Ovary (tissue), 9 donors: ENCODE measurements around the gene KCNN2. TPM values are rescaled to one million over a fixed set of nuclear protein-coding genes. Genes with fewer than 3 reads are reported as not detected.

Experiments used
- DNase-seq, 5 donors: peaks; one replicate each; pipeline ENCODE4 v3.0.0-alpha.2; 2019 to 2020
- H3K27ac ChIP-seq, 2 donors: fragments of 200-600 bp; one replicate each; pipeline versions ENCODE4 v1.5.1 to v1.8.0; 2019 to 2022
- H3K27me3 ChIP-seq: fragments of 200-600 bp; one replicate; pipeline ENCODE4 v1.8.0; 2022
- H3K36me3 ChIP-seq: fragments of 200-600 bp; sonication (generic); one replicate; pipeline ENCODE4 v1.5.1; 2019
- H3K4me1 ChIP-seq: one replicate; pipeline ENCODE4 v1.8.1; 2013; ENCODE audit warnings: mild to moderate bottlenecking, moderate library complexity; ENCODE audit not compliant: insufficient read depth
- H3K4me3 ChIP-seq: fragments of 200-600 bp; sonication (generic); one replicate; pipeline ENCODE4 v1.5.1; 2017
- H3K9me3 ChIP-seq, 2 donors: fragments of 200-600 bp in 1 of 2; sonication (generic) in 1 of 2; one replicate each; pipeline versions ENCODE4 v1.5.1 to v1.8.1; 2013 to 2019; ENCODE audit warnings: mild to moderate bottlenecking in 1 of 2, moderate library complexity in 1 of 2
- EP300 ChIP-seq: sonication (generic); formaldehyde crosslinking; IDR thresholded peaks from one replicate; pipeline ENCODE4 v1.6.1; 2017; ENCODE audit warnings: antibody characterized with exemption
- POLR2A ChIP-seq: fragments of 450-650 bp; IDR thresholded peaks from one replicate; pipeline ENCODE4 v1.6.1; 2017; ENCODE audit warnings: antibody characterized with exemption, mild to moderate bottlenecking, moderate library complexity
- WGBS, 3 donors: extraction: QIAGEN DNeasy Blood & Tissue Kit in 1 of 3; methylation state at CpG; one replicate each; pipeline versions ENCODE4 v1.1.5 to v1.1.7; 2013 to 2017; 5-methylcytosine and 5-hydroxymethylcytosine counted together
- intact Hi-C, 4 donors: fragments of 100-400 bp; cut with DNase I; formaldehyde crosslinking; loops; one replicate each; pipeline versions ENCODE4 v1.11.0 to v1.15.1; 2022 to 2023
- polyA plus RNA-seq, 2 donors: library from polyadenylated mRNA; stranded (reverse); fragments of 200-250 nt in 1 of 2; fragments of 350-450 nt in 1 of 2; fragmentation: Illumina TruSeq in 1 of 2; extraction: RNeasy Lipid Tissue Mini Kit (QIAGEN cat#74804) in 1 of 2; gene quantifications; one replicate each; pipeline ENCODE4 v1.2.3, GENCODE V29; 2013 to 2014
- total RNA-seq, 7 donors: library from RNA; depleted of rRNA in 2 of 7; stranded (reverse); fragments of >200 nt in 2 of 7; fragmentation: NEBNext Ultra II Directional in 3 of 7; extraction: Animal tissue kit (Norgen Biotek cat#: 25700) in 3 of 7; gene quantifications; one replicate each; pipeline versions ENCODE4 v1.1.0 to v1.2.4, GENCODE V29; 2016 to 2023
- TF ChIP-seq, protein P1 (sequence below), 3 donors: fragments of 450-650 bp in 2 of 3; fragments of 200-600 bp in 1 of 3; IDR thresholded peaks; one replicate each; pipeline versions ENCODE4 v1.5.1 to v1.8.0; 2016 to 2022; ENCODE audit warnings: antibody characterized with exemption in 3 of 3, mild to moderate bottlenecking in 1 of 3
- donor health status: DM: no; HTN: no; CAD: no; lungs with moderate emphysema.
- donor health status: DM: no; HTN: no; CAD: no.
- donor health status: Bipolar disorder and iron deficiency.
- donor health status: DM: yes; HTN: yes; CAD: no.
- donor health status: DM: no; HTN: no; CAD: no.
- donor health status: DM: yes; HTN: yes; CAD: no.

KCNN2 gene
- total and polyA plus RNA-seq, 9 donors, result 0.48 to 1.6 (median 0.96) TPM

DNA sequence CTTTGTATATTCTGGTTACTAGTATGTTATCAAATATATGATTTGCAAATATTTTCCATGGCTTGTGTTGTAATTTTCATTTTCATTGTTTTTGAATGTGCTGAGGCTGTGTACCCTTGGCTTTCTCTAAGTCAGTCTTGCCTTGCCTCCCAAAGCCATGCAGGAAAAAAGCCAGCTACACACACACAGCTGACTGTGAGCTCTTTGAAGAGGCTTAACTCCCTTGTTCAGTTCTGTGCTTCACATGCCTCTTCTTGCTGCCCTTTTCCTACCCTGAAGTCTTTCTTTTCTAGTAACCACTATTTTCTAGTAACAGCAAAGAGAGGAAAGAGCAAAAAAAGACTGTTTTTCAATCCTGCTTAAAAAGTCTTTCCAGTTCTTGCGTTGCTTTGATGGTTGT is 53.9 kb downstream of the KCNN2 start:
- Histone ChIP-seq H3K27me3 (no peaks in the 10 kb centered on the region), H3K36me3 (no peaks in the 10 kb centered on the region), H3K9me3 (no peaks in the 10 kb centered on the region), H3K27ac (no peak overlapping the region), H3K4me1 (no peaks in the 10 kb centered on the region), H3K4me3 (no peak overlapping the region)
- TF ChIP-seq, protein P1, sequence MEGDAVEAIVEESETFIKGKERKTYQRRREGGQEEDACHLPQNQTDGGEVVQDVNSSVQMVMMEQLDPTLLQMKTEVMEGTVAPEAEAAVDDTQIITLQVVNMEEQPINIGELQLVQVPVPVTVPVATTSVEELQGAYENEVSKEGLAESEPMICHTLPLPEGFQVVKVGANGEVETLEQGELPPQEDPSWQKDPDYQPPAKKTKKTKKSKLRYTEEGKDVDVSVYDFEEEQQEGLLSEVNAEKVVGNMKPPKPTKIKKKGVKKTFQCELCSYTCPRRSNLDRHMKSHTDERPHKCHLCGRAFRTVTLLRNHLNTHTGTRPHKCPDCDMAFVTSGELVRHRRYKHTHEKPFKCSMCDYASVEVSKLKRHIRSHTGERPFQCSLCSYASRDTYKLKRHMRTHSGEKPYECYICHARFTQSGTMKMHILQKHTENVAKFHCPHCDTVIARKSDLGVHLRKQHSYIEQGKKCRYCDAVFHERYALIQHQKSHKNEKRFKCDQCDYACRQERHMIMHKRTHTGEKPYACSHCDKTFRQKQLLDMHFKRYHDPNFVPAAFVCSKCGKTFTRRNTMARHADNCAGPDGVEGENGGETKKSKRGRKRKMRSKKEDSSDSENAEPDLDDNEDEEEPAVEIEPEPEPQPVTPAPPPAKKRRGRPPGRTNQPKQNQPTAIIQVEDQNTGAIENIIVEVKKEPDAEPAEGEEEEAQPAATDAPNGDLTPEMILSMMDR (IDR thresholded peaks at IDR 0.05), result no peak
- TF ChIP-seq POLR2A, result no peak
- TF ChIP-seq EP300, result no peak
- DNase-seq, result no peak
- intact Hi-C loops, result no loop called here
- 85 to 90% (median 90%) methylated on average over 1 of the region's 1 CpG for WGBS, 3 donors

DNA sequence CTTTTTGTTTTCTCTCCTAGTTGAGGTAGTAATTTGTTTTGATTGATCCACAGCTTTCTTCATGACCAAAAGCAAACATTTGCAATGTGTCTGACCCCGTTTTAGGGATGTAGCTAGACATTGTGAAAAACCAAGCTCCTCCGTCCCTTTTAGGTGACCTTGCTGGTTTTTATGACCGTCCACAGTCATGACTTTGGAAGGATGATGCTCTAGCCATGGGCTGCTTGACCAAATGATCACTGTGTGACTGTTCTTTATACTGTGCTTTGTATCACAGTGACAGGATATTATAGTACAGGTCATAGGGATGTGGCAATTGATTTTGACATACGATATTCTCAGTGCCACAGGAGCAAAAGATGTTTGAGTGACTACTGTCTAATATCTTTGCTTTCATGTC is 54.4 kb downstream of the KCNN2 start:
- DNase-seq, result no peak
- Histone ChIP-seq H3K27me3 (no peaks in the 10 kb centered on the region), H3K27ac (no peak overlapping the region), H3K9me3 (no peaks in the 10 kb centered on the region), H3K4me3 (no peak overlapping the region), H3K4me1 (no peaks in the 10 kb centered on the region), H3K36me3 (no peaks in the 10 kb centered on the region)
- TF ChIP-seq POLR2A, result no peak
- TF ChIP-seq, protein P1 (IDR thresholded peaks at IDR 0.05), result no peak
- TF ChIP-seq EP300, result no peak
- WGBS, 3 donors, result 79 to 84% (median 81%) methylated on average over 4 of the region's 4 CpGs
- intact Hi-C loops, result no loop called here

DNA sequence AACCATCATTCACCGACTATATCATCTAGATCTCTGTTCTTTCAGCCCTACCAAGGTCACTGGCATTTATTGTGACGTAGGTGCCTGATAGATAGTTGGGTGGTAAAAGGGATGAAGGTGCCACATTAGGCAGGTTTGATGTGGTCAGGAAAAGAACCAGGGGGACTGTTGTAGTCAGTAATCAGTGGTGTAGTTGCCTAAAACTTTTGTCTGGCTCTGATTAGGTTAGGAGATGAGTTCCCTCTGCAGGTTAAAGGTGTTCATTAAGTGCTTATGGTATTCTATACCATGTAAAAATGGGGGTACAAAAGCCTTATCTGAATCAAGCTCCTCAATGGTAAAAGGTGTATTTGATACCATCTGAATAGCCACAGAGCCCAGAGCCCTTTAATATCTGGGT is 55.6 kb downstream of the KCNN2 start:
- no peaks in the 10 kb centered on the region for H3K36me3 ChIP-seq
- no peaks in the 10 kb centered on the region for H3K4me1 ChIP-seq
- no peak overlapping the region for H3K4me3 ChIP-seq
- DNase-seq, result no peak
- H3K9me3 ChIP-seq, result no peaks in the 10 kb centered on the region
- 68 to 73% (median 73%) methylated on average over 2 of the region's 2 CpGs for WGBS, 3 donors
- intact Hi-C loops, result no loop called here
- H3K27ac ChIP-seq, result no peak overlapping the region
- no peaks in the 10 kb centered on the region for H3K27me3 ChIP-seq
- TF ChIP-seq, protein P1 (IDR thresholded peaks at IDR 0.05), result no peak
- TF ChIP-seq EP300 (no peak), POLR2A (no peak)

DNA sequence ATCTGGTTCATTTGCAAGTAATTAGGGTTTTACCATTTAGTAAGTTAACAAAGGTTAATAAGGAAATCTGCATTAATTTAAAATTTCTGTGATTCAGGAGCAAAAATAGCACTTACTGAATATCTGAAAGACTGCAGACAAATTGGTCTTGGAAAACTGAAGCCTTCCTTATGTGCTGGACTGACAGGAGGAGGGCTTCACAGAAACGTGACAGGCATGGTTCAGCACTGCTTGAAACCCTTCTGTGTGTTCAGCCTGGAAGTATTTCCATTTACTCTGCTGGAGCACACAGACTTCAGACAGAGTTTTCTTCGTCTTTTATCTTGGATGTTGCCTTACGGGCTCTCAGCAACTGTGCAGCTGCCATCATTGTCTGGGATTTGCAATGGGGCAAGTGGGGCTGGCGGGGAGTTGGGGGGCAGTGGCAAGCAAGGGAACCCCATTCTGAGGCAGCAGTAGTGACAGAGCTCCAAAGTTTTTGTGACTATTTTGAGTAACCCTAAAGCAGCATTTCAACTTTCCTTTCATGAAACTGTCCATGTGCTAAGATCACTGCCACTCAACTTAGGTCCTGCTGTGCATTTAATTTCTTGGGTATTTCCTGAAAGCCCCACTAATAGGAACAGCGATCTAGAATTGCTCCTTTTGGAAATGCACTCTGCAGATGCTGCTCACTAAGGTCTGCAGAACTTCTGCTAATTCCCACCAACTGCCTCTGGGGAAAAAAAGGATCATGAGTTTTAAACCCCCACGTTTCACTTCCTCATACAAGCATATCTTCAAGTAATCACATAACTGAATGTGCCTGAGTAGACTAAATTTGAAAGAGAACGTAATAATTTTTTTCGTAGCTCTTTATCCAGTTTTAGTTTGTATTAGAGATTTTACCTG is 56.6 kb downstream of the KCNN2 start:
- no peak for TF ChIP-seq EP300
- Histone ChIP-seq H3K36me3 (no peaks in the 10 kb centered on the region), H3K27ac (no peak overlapping the region), H3K4me3 (no peak overlapping the region), H3K27me3 (no peaks in the 10 kb centered on the region), H3K4me1 (no peaks in the 10 kb centered on the region), H3K9me3 (no peaks in the 10 kb centered on the region)
- WGBS, 3 donors, result 63 to 72% (median 71%) methylated on average over 8 of the region's 8 CpGs
- DNase-seq, result no peak
- intact Hi-C loops, result no loop called here

DNA sequence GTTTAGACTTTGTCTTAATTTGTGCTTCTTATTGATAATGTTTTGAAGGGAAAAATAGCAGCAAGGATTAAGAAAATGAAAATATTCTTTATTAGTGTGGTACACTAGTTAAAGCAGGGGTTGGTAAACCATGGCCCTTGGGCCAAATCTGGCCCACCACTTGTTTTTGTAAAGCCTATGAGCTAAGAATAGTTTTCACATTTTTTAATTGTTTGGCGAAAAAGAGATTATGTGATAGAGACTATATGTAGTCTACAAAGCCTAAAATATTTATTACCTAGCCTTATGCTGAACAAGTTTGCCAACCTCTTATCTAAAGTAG is 57.2 kb downstream of the KCNN2 start:
- Histone ChIP-seq H3K9me3 (no peaks in the 10 kb centered on the region), H3K4me3 (no peak overlapping the region), H3K36me3 (no peaks in the 10 kb centered on the region), H3K4me1 (no peaks in the 10 kb centered on the region), H3K27me3 (no peaks in the 10 kb centered on the region), H3K27ac (no peak overlapping the region)
- no peak for DNase-seq
- intact Hi-C loops, result no loop called here
- TF ChIP-seq, protein P1 (IDR thresholded peaks at IDR 0.05), result no peak
- TF ChIP-seq EP300 (no peak), POLR2A (no peak)
- WGBS, 3 donors, result 92 to 97% (median 93%) methylated on average over 1 of the region's 1 CpG
